HT1080 (cell line): ENCODE data around the gene BRAF. TPM values are rescaled to one million over a fixed set of nuclear protein-coding genes. Genes with fewer than 3 reads are reported as not detected.
"Not testable (repeated sequence)": the region's sequence is repeated elsewhere in the genome, so short reads cannot be mapped to it uniquely, and the experiment has no call there.

Experiments used
- DNase-seq: peaks from one replicate; pipeline ENCODE4 v3.0.0-alpha.2; 2015; ENCODE audit warnings: low read depth
- total RNA-seq: library from RNA; depleted of rRNA; stranded (reverse); fragments of >200 nt; shearing (Covaris generic); gene quantifications from 2 replicates; pipeline ENCODE4 v1.2.3, GENCODE V29; 2014

BRAF gene
- total RNA-seq, 1 experiment from 2014 or later: 8.3 TPM

GRCh38 chr7:140920745-140921144 is 4.0 kb downstream of the BRAF start:
- DNase-seq: no peak

- DNase-seq: no peak
Measured at GRCh38 chr7:140918236-140918635, 6.5 kb downstream of the BRAF start.

GRCh38 chr7:140917258-140917657 is 7.5 kb downstream of the BRAF start:
- DNase-seq: no peak

- no peak for DNase-seq
Measured at GRCh38 chr7:140915935-140916555, 8.7 kb downstream of the BRAF start.

GRCh38 chr7:140914083-140914482 is 10.6 kb downstream of the BRAF start:
- no peak for DNase-seq

- DNase-seq: not testable (repeated sequence)
Measured at GRCh38 chr7:140913596-140913928, 11.2 kb downstream of the BRAF start.

- no peak for DNase-seq
Measured at GRCh38 chr7:140911746-140912145, 13.0 kb downstream of the BRAF start.

GRCh38 chr7:140909476-140910161 is 15.1 kb downstream of the BRAF start:
- no peak for DNase-seq

- DNase-seq: no peak
Measured at GRCh38 chr7:140908361-140908760, 16.4 kb downstream of the BRAF start.

- peak; percentile 49 for DNase-seq
Measured at GRCh38 chr7:140903741-140904480, 20.8 kb downstream of the BRAF start.

- DNase-seq: no peak
Measured at GRCh38 chr7:140902303-140902953, 22.3 kb downstream of the BRAF start.

GRCh38 chr7:140901941-140902302 is 22.8 kb downstream of the BRAF start:
- no peak for DNase-seq

GRCh38 chr7:140899883-140900282 is 24.8 kb downstream of the BRAF start:
- no peak for DNase-seq

- no peak for DNase-seq
Measured at GRCh38 chr7:140898786-140899536, 25.8 kb downstream of the BRAF start.

GRCh38 chr7:140896996-140897395 is 27.7 kb downstream of the BRAF start:
- no peak for DNase-seq

- no peak for DNase-seq
Measured at GRCh38 chr7:140889645-140890044, 35.1 kb downstream of the BRAF start.

GRCh38 chr7:140889150-140889549 is 35.6 kb downstream of the BRAF start:
- no peak for DNase-seq

- DNase-seq: no peak
Measured at GRCh38 chr7:140888087-140888486, 36.6 kb downstream of the BRAF start.

- no peak for DNase-seq
Measured at GRCh38 chr7:140885735-140886334, 38.9 kb downstream of the BRAF start.

GRCh38 chr7:140883378-140883777 is 41.4 kb downstream of the BRAF start:
- DNase-seq: no peak

GRCh38 chr7:140882834-140883233 is 41.9 kb downstream of the BRAF start:
- DNase-seq: not testable (repeated sequence)
